ENCODE results near the gene DMBX1. TPM values are rescaled to one million over a fixed set of nuclear protein-coding genes. Genes with fewer than 3 reads are reported as not detected.

The DMBX1 gene
- total RNA-seq, 1 donor from 2014 or later = not detected

DNA sequence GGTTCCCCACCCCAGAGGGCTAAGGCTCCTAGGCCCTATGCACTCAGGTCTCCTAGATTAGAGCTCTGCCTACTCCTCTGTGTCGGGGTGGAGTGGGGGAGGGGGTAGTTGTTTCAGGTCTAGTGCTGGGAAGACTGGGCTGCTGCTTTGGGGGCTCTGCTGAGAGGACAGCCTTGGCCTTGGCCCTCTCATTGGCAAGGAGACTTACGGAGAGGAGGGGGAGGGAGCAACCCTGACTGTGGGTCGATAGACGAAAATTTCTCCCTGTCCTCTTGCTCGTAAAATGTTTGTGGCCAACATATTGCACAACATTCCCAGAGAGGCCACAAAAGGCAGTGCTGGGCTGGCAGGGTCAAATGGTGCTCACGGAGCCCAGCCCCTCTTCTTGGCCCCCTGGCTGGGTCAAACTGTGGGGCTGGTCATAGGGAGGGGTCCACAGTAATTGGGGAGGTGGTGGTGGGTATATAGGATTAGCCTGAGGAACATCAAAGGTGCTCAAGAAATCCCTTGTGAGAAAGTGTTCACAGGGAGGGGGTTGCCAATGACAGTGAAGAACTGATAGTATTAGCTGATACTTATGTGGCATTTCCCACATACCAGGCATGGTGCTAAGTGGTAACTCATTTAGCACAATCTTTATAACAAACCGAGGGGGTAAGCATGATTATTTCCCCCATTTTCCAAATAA lies 8.5 kb upstream of the DMBX1 start:
- FAIRE-seq (no peak), DNase-seq (ENCODE audit: low spot score in 2 of 2) (no peak)

DNA sequence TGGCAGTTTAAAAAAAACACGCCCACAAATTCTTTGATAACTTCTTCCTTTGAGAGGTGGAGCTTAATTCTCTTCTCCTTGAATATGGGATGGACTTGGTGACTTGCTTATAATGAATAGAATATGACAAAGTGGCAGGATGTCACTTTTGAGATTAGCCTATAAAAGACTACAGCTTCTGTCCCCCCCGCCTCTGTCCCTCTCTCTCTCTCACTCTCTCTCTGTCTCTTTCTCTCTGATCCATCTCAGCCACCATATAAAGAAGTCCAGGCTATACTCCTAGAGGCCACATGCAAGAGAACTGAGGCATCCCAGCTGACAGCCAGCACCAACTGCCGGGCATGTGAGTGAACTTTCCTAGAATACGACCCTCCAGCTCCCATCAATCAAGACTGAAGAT lies 7.7 kb upstream of the DMBX1 start:
- DNase-seq (ENCODE audit: low spot score in 2 of 2) = no peak
- FAIRE-seq = no peak

DNA sequence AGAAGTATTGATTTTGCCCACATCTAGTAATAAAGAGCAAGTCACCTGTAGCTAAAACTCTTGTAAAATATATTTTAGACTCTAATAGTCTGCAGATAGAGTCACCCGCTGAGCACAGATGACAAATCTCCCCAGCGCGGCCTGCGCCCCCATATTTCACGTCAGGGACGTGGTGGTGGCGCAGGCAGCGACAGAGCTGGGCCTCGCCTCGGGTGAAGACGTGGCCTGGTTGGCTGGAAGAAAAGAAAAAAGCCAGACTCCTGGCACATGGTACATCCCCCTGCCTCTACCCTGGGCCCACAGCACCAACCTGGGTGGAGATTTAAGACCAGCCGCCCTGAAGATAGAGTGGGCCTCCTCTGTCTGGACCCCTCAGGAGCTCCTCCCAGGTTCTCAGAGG lies 6.0 kb upstream of the DMBX1 start:
- no peak for DNase-seq (ENCODE audit: low spot score in 2 of 2)
- FAIRE-seq = no peak

DNA sequence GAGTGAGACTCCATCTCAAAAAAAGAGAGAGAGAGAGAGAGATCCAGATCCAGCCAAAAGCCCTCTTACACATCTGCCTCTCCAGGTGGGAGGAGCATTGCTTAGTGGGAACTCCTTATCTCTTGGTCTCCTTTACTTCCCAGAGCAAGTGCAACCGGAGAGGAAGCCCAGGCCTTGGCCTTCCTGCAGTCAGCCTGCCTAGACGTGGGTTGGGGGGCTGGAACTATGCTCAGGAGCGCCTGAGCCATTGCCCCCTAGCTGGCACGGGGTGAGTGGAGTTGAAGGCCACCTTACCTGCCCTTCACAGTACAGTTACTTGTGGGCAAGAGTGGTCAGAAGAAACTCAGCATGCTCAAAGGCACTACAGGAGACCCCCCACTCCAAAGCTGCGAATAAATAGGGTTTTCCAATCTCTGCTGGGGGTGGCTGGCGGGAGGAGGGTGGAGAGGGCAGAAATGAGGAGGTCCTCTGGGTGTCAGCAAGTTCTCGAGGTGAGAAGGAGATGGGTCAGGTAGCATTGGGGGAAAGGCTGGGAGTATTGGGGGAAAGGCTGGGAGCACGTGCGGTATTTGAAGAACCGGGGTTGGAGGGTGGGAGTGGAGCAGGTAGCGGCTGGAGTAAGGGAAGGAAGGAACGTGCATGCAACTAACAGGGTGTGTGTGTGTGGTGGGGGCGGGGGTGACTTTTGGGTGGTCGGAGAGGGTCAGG lies 4.7 kb upstream of the DMBX1 start:
- FAIRE-seq (no peak), DNase-seq (ENCODE audit: low spot score in 2 of 2) (no peak)

GRCh38 chr1:46485564-46486431 lies 3.8 kb upstream of the DMBX1 start:
- DNase-seq (ENCODE audit: low spot score in 2 of 2) (no peak), FAIRE-seq (no peak)

DNA sequence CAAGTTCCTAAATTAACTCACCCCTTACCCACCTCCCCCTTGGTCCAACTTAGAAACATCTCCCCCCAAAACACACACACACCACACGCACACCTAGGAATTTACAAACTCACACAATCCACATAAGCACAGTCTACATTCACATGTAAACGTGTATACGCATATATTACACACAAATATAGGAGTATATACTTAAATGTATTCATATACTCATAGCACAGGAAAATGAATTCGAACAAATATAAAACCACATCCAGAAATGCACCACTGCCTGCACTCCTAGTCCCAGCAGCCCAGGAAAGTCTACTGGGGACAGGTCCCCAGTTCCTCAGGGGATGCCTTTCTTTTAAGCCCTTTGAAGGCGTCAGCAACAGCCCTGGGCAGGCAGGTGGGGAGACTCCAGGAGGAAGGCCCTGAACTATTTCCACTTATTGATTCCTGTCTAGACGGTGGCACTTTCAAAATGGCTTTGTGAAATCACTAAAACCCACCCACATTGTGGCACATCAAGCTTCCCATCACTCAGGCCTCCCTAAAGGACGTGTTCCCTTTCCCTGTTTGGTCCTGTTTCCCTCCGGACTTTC lies 3.1 kb upstream of the DMBX1 start:
- no peak for DNase-seq (ENCODE audit: low spot score in 2 of 2)
- FAIRE-seq = no peak

DNA sequence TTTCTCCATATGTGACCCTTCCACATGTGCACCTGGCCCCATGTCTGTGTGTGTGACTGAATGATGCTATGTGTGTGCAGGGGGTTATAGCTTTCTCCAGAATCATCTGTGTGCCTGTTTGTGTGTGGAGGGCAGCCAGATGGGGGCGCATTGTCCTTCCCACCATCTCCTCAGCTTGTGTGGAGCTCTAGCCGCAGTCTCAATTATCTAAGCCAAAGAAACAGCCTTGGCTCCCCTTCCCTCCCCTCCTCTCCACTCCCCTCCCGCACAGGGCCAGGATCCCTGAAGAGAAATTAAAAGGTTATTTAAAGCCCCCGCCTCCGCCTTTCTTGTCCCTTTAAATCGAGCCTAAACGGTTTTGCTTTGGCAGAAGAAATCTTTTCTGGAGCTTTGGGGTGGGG lies 1.8 kb upstream of the DMBX1 start:
- DNase-seq (ENCODE audit: low spot score in 2 of 2) (no peak), FAIRE-seq (no peak)

- DNase-seq (ENCODE audit: low spot score in 2 of 2) = no peak
- no peak for FAIRE-seq
Observed at GRCh38 chr1:46488343-46489168, 1.1 kb upstream of the DMBX1 start.

GRCh38 chr1:46489169-46489637 lies 433 bp upstream of the DMBX1 start:
- FAIRE-seq (no peak), DNase-seq (ENCODE audit: low spot score in 2 of 2) (no peak)

DNA sequence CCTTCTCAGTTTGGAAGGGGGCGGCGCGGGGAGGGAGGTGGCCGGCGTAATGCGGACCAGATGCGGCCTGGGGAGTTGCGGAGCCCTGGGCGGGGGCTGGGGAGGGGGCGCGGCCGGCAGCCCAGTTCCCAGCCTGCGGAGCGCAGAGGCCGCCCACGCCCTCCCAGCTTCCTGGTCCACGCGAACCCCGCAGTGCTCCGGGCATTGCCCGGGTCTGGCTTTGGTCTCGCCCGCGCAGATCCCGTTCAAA lies 695 bp downstream of the DMBX1 start:
- FAIRE-seq = no peak
- DNase-seq (ENCODE audit: low spot score in 2 of 2) = no peak

DNA sequence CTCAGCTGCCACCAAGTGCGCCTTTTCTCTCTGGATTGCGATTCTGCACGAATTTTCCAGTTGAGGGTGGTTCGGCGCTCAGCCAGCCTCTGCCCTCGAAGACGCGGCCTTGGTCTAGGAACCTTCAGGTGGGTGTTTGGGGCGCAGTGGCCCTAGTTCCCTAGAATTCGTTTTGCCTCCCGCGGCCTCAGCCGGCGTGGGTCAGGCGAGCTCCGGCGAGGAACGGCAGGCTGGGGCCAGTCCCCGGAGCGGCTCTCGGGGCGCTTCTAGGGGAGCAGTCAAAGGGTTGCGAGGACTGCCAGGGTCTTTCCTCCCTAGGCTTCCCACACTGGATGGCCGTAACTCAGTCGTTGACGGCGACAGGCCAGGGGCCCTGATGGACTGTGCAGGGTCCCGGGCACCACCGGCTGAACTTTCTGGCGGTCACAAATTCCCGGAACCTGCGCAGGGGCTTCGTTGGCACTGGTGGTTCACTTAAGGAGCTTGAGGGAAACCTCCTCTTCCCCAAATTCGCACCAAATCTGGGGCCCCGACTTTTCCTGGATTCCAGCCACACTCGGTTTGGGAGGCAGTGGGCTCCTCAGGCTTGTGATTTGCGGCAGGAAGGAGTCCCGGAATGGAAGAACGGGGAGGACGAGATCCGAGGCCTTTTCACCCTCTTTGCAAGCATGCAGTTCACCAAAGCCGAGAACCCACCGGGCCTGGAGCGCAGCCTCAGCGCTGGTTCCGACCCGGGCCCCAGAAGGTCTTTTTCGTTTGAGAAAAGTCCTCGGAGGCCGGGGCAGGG lies 1.2 kb downstream of the DMBX1 start:
- FAIRE-seq (no peak), DNase-seq (ENCODE audit: low spot score in 2 of 2) (no peak)

- FAIRE-seq = no peak
- DNase-seq (ENCODE audit: low spot score in 2 of 2) = no peak
Observed at GRCh38 chr1:46491443-46492268, 2.0 kb downstream of the DMBX1 start.

- FAIRE-seq (no peak), DNase-seq (ENCODE audit: low spot score in 2 of 2) (no peak)
Observed at GRCh38 chr1:46492269-46492853, 2.7 kb downstream of the DMBX1 start.

GRCh38 chr1:46492871-46493270 lies 3.2 kb downstream of the DMBX1 start:
- DNase-seq (ENCODE audit: low spot score in 2 of 2) (no peak), FAIRE-seq (no peak)

DNA sequence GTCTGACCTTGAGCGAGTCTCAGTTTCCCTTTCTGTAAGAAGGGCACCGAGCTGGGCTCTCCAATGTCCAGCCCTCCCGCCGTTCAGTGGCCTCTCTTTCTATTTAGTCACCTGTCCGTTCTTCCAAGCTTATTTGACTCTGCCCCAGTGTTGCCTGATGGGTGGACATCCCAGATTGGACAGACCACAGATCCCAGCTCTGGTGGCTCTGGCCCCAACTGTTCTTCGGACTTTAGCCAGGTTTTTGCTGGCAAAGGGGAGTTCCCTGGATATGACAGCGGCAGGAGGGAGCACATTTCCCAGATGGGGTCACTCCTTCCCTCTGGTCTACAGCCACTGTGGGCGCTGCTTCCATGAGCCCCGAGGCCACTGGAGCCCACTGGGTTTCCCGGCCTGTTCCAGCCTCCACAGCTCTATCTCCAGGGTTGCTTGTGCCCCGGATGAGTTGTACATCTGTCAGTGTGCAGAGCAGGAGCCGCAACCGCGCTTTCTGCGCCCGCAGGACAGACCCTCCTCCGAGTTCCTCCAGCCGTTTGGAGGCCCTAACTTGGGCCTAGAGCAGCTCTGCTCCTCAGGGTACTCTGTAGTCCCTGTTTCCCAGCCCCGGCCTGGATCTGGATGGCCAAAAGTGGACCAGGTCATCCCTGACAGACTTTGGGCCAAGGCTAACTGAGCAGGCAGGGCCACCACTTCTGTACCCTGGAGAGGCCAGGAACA lies 3.8 kb downstream of the DMBX1 start:
- no peak for DNase-seq (ENCODE audit: low spot score in 2 of 2)
- FAIRE-seq = no peak

GRCh38 chr1:46494910-46495309 lies 5.3 kb downstream of the DMBX1 start:
- no peak for FAIRE-seq
- DNase-seq (ENCODE audit: low spot score in 2 of 2) = no peak

DNA sequence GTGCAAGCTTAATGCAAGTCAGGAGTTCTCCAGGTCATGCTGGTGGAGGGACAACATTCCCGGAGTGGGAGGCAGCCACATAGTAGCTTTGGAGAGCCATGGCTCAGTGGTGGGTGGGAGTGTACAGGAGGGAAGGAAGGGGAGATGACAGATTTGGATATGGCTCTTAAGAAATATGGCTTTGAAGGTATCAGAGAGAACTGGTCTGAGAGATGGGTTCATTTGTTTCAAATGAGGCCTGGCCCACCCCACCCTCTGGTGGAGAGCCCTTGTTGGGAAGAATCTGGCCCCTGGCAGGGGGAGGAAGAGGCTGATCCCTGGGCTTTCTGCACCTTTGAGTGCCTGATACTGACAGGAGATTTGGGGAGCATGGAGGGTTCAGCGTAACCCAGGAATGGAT lies 6.1 kb downstream of the DMBX1 start:
- no peak for FAIRE-seq

GRCh38 chr1:46496505-46496904 lies 6.9 kb downstream of the DMBX1 start:
- FAIRE-seq (no peak), DNase-seq (ENCODE audit: low spot score in 2 of 2) (no peak)

More for the DNA sequence above, 6.1 kb downstream of the DMBX1 start:
- no peak for DNase-seq (ENCODE audit: low spot score in 2 of 2)
